KG1 (cell line): ENCODE measurements around the gene NCK2.
"Not testable (repeated sequence)": the region's sequence is repeated elsewhere in the genome, so short reads cannot be mapped to it uniquely, and the experiment has no call there.

Source experiments
- DNase-seq: peaks from one replicate; lab custom pipeline; 2025; lab: John Stamatoyannopoulos, UW

NCK2 gene

GRCh38 chr2:105893011-105893995, 148.6 kb downstream of the NCK2 start:
- DNase-seq: no peak

GRCh38 chr2:105894327-105894944, 149.7 kb downstream of the NCK2 start:
- DNase-seq: no peak

GRCh38 chr2:105895990-105896764, 151.5 kb downstream of the NCK2 start:
- no peak for DNase-seq

- no peak for DNase-seq
Observed at GRCh38 chr2:105896765-105897163, 152.1 kb downstream of the NCK2 start.

- not testable (repeated sequence) for DNase-seq
Observed at GRCh38 chr2:105897694-105898093, 153.0 kb downstream of the NCK2 start.

- no peak for DNase-seq
Observed at GRCh38 chr2:105903051-105903674, 158.5 kb downstream of the NCK2 start.

- no peak for DNase-seq
Observed at GRCh38 chr2:105904938-105905337, 160.2 kb downstream of the NCK2 start.

GRCh38 chr2:105906481-105906880, 161.8 kb downstream of the NCK2 start:
- DNase-seq: no peak

- DNase-seq: no peak
Observed at GRCh38 chr2:105907184-105907583, 162.5 kb downstream of the NCK2 start.

- no peak for DNase-seq
Observed at GRCh38 chr2:105909215-105909614, 164.5 kb downstream of the NCK2 start.

GRCh38 chr2:105910497-105911238, 166.0 kb downstream of the NCK2 start:
- no peak for DNase-seq

- DNase-seq: no peak
Observed at GRCh38 chr2:105911425-105911824, 166.7 kb downstream of the NCK2 start.

- no peak for DNase-seq
Observed at GRCh38 chr2:105912081-105912480, 167.4 kb downstream of the NCK2 start.

- no peak for DNase-seq
Observed at GRCh38 chr2:105915005-105915558, 170.4 kb downstream of the NCK2 start.

- DNase-seq: no peak
Observed at GRCh38 chr2:105917226-105917625, 172.5 kb downstream of the NCK2 start.

- no peak for DNase-seq
Observed at GRCh38 chr2:105917688-105918087, 173.0 kb downstream of the NCK2 start.

- no peak for DNase-seq
Observed at GRCh38 chr2:105919191-105919811, 174.6 kb downstream of the NCK2 start.

GRCh38 chr2:105919826-105920225, 175.1 kb downstream of the NCK2 start:
- no peak for DNase-seq

GRCh38 chr2:105924271-105924670, 179.6 kb downstream of the NCK2 start:
- DNase-seq: no peak

GRCh38 chr2:105924932-105925331, 180.2 kb downstream of the NCK2 start:
- DNase-seq: no peak

- no peak for DNase-seq
Observed at GRCh38 chr2:105925390-105925789, 180.7 kb downstream of the NCK2 start.
